ENCODE results near the gene DCUN1D2.

Gene DCUN1D2

DNA sequence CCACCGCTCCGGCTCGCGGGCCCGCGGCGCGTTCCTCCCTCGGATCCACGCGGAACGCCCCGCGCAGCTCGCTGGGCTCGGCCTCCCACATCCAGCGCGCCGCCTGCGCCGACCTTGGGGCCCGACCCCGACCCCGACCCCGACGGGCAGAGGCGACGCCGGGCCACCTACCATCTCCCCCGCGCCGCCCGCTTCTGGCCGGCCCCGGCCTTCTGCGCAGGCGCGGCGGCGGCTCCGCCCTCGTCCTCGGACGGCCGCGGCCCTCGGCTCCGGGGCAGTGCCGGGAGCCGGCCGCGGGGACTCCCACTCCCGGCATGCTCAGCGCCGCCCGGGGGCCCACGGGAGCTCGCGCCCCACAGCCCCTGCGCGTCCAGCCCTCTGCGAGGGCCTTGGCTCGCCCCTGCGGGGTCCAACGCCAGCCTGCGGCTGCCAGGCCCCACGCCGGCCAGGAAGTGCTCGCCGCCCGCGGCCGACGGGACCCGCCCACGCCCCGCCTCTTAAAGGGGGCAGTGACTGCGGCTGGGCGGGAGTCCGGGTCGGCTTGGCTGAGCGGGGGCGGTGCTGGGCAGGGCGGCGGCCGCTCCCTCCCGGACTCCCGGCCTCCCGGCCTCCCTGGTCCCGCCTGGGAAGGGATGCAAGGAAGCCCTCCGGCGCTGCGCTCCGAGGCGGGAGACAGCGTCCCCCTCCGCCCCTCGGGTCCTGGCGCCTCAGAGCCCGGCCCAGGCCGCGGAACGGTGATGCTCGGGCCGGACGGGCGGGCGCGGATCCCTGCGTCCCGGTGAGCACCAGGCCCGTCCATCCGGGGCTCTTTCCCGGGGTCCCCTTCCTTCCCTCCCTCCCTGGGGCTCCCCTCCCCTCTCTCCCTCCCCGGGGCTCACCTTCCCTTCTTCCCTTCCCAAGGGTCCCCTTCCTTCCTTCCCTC, at the start of gene DCUN1D2:
DCUN1D2 (minus strand) TSS at position 216 of the 922 bp plus-strand sequence; CDS start at position 174, 42 bp downstream.
- H3K4me3 ChIP-seq (ENCODE audit: control insufficient read depth, low read depth, low read length), result peak within 1 kb of the TSS; percentile 89
- no peak for TF ChIP-seq CTCF (IDR thresholded peaks at IDR 0.05; ENCODE audit: control insufficient read depth, insufficient read depth, low read depth, low read length, missing control alignments)
- DNase-seq (ENCODE audit: low read depth), result peak; percentile 84

GRCh38 chr13:113539822-113540221, 49.3 kb upstream of the DCUN1D2 start:
- no peak overlapping the region for H3K4me3 ChIP-seq (ENCODE audit: control insufficient read depth, low read depth, low read length)
- no peak for DNase-seq (ENCODE audit: low read depth)
- no peak for TF ChIP-seq CTCF (IDR thresholded peaks at IDR 0.05; ENCODE audit: control insufficient read depth, insufficient read depth, low read depth, low read length, missing control alignments)

- no peak for DNase-seq (ENCODE audit: low read depth)
- H3K4me3 ChIP-seq (ENCODE audit: control insufficient read depth, low read depth, low read length), result no peak overlapping the region
- no peak for TF ChIP-seq CTCF (IDR thresholded peaks at IDR 0.05; ENCODE audit: control insufficient read depth, insufficient read depth, low read depth, low read length, missing control alignments)
These were observed 48.7 kb upstream of the DCUN1D2 start for GRCh38 chr13:113539176-113539575.

DNA sequence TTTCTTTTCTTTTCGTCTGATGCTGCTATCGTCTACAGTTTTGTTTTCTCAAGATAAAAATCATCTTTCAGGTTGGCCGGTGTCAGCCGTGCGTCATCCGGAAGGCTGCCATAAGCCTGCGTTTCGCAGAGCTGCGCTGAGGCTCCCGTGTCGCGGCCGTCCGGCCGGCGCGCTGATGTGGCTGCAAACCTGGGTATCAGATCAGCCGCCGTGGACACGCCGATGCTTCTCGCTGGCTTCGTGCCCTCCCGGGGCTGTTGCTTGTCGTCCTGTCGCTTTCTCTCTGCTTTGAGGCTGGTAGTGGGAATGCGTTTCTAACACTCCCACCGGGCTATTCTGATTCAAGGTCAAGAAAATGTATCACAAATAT, 48.2 kb upstream of the DCUN1D2 start:
- H3K4me3 ChIP-seq (ENCODE audit: control insufficient read depth, low read depth, low read length), result no peak overlapping the region
- no peak for TF ChIP-seq CTCF (IDR thresholded peaks at IDR 0.05; ENCODE audit: control insufficient read depth, insufficient read depth, low read depth, low read length, missing control alignments)
- no peak for DNase-seq (ENCODE audit: low read depth)

GRCh38 chr13:113537909-113538688, 47.6 kb upstream of the DCUN1D2 start:
- TF ChIP-seq CTCF (IDR thresholded peaks at IDR 0.05; ENCODE audit: control insufficient read depth, insufficient read depth, low read depth, low read length, missing control alignments), result no peak
- DNase-seq (ENCODE audit: low read depth), result no peak
- H3K4me3 ChIP-seq (ENCODE audit: control insufficient read depth, low read depth, low read length), result no peak overlapping the region

GRCh38 chr13:113537205-113537604, 46.7 kb upstream of the DCUN1D2 start:
- DNase-seq (ENCODE audit: low read depth), result no peak
- no peak overlapping the region for H3K4me3 ChIP-seq (ENCODE audit: control insufficient read depth, low read depth, low read length)
- no peak for TF ChIP-seq CTCF (IDR thresholded peaks at IDR 0.05; ENCODE audit: control insufficient read depth, insufficient read depth, low read depth, low read length, missing control alignments)
